HG03460 (cell line): ENCODE data around the gene LGR5.
"Not testable (repeated sequence)": the region's sequence is repeated elsewhere in the genome, so short reads cannot be mapped to it uniquely, and the experiment has no call there.

Source experiments
- ATAC-seq: cut with Tn5 transposase; IDR thresholded peaks from one replicate; pipeline ENCODE4 v1.9.1; 2021; ENCODE audit not compliant: unreplicated experiment

Gene LGR5

GRCh38 chr12:71538807-71539206 is 99.2 kb downstream of the LGR5 start:
- no peak for ATAC-seq

- ATAC-seq = no peak
Observed at GRCh38 chr12:71541583-71541982, 102.0 kb downstream of the LGR5 start.

GRCh38 chr12:71546322-71546861 is 106.8 kb downstream of the LGR5 start:
- ATAC-seq = no peak

GRCh38 chr12:71548893-71549292 is 109.3 kb downstream of the LGR5 start:
- no peak for ATAC-seq

GRCh38 chr12:71551529-71551928 is 111.9 kb downstream of the LGR5 start:
- no peak for ATAC-seq

- ATAC-seq = no peak
Observed at GRCh38 chr12:71552728-71553501, 113.3 kb downstream of the LGR5 start.

- no peak for ATAC-seq
Observed at GRCh38 chr12:71555191-71555590, 115.6 kb downstream of the LGR5 start.

- ATAC-seq = not testable (repeated sequence)
Observed at GRCh38 chr12:71555789-71556188, 116.2 kb downstream of the LGR5 start.

GRCh38 chr12:71556448-71556847 is 116.8 kb downstream of the LGR5 start:
- no peak for ATAC-seq

GRCh38 chr12:71556875-71557274 is 117.3 kb downstream of the LGR5 start:
- no peak for ATAC-seq

- no peak for ATAC-seq
Observed at GRCh38 chr12:71558445-71558844, 118.8 kb downstream of the LGR5 start.

GRCh38 chr12:71562676-71563595 is 123.3 kb downstream of the LGR5 start:
- ATAC-seq = no peak

GRCh38 chr12:71565535-71565934 is 125.9 kb downstream of the LGR5 start:
- no peak for ATAC-seq

- ATAC-seq = no peak
Observed at GRCh38 chr12:71566655-71567054, 127.1 kb downstream of the LGR5 start.

GRCh38 chr12:71567537-71567936 is 127.9 kb downstream of the LGR5 start:
- no peak for ATAC-seq

- ATAC-seq = not testable (repeated sequence)
Observed at GRCh38 chr12:71569885-71570284, 130.3 kb downstream of the LGR5 start.

GRCh38 chr12:71576496-71576895 is 136.9 kb downstream of the LGR5 start:
- no peak for ATAC-seq

- ATAC-seq = no peak
Observed at GRCh38 chr12:71578694-71579258, 139.2 kb downstream of the LGR5 start.

GRCh38 chr12:71581206-71581605 is 141.6 kb downstream of the LGR5 start:
- no peak for ATAC-seq

- no peak for ATAC-seq
Observed at GRCh38 chr12:71582925-71583324, 143.3 kb downstream of the LGR5 start.

- no peak for ATAC-seq
Observed at GRCh38 chr12:71584356-71584755, 144.8 kb downstream of the LGR5 start.
